Sigmoid colon (tissue), 4 donors: ENCODE data around the gene PRKAA2.

ENCODE experiments used
- CTCF ChIP-seq, 4 experiments: fragments of 450-650 bp in 3 of 4; fragments of 200-600 bp in 1 of 4; IDR thresholded peaks; one replicate each; pipeline ENCODE4 v1.5.1; 2016 to 2019; ENCODE audit warnings: antibody characterized with exemption in 4 of 4, mild to moderate bottlenecking in 3 of 4, moderate library complexity in 2 of 4
- POLR2A ChIP-seq, 2 donors: fragments of 450-650 bp; IDR thresholded peaks; one replicate each; pipeline ENCODE4 v1.6.1; 2016; ENCODE audit warnings: antibody characterized with exemption in 2 of 2, mild to moderate bottlenecking in 2 of 2, moderate library complexity in 2 of 2
- POLR2AphosphoS5 ChIP-seq, 4 donors: sonication (generic); formaldehyde crosslinking; IDR thresholded peaks; one replicate each; pipeline ENCODE4 v1.6.1; 2017; ENCODE audit warnings: antibody characterized with exemption in 4 of 4

- TF ChIP-seq CTCF (IDR thresholded peaks at IDR 0.05) (no peak), POLR2A (IDR thresholded peaks at IDR 0.05) (no peak), POLR2AphosphoS5 (IDR thresholded peaks at IDR 0.05) (no peak)
Observed at GRCh38 chr1:56713112-56713511, 68.0 kb downstream of the PRKAA2 start.
